Choroid plexus epithelial cell (primary cell): ENCODE results near the gene ERBIN.

Source experiments
- DNase-seq: peaks from one replicate; pipeline ENCODE4 v3.0.0-alpha.2; 2010; ENCODE audit warnings: low read depth
- H3K4me3 ChIP-seq: 2 replicates; pipeline ENCODE4 v1.5.1; 2011; ENCODE audit warnings: low read depth, mild to moderate bottlenecking, control low read depth, low read length, moderate library complexity
- TF ChIP-seq, protein P1 (sequence below): conservative IDR thresholded peaks from 2 replicates; pipeline ENCODE4 v1.5.1; 2011; ENCODE audit warnings: low read depth, mild to moderate bottlenecking, control low read depth, inconsistent platforms, low read length, moderate library complexity

Gene ERBIN

DNA sequence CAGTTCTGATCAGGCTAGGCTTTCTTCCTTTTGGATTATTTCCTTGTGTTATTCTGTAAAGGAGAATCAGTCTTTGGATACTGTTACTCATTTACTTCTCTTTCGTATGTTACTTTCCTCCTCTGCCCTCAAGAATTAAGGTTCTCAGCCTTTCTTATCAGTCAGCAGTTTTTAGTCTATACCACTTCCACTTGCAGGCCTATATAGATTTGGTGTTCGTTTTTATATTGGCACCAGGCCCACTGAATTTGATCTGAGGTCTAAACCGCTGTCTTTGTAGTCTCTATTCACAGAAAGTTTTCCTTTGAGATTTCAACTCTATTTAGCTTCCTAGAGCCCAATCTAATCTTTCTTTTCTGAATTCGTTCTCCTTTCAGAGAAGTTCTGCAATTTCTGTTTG, 62.8 kb downstream of the ERBIN start:
- DNase-seq: no peak
- TF ChIP-seq, protein P1, sequence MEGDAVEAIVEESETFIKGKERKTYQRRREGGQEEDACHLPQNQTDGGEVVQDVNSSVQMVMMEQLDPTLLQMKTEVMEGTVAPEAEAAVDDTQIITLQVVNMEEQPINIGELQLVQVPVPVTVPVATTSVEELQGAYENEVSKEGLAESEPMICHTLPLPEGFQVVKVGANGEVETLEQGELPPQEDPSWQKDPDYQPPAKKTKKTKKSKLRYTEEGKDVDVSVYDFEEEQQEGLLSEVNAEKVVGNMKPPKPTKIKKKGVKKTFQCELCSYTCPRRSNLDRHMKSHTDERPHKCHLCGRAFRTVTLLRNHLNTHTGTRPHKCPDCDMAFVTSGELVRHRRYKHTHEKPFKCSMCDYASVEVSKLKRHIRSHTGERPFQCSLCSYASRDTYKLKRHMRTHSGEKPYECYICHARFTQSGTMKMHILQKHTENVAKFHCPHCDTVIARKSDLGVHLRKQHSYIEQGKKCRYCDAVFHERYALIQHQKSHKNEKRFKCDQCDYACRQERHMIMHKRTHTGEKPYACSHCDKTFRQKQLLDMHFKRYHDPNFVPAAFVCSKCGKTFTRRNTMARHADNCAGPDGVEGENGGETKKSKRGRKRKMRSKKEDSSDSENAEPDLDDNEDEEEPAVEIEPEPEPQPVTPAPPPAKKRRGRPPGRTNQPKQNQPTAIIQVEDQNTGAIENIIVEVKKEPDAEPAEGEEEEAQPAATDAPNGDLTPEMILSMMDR: no peak
- no peak overlapping the region for H3K4me3 ChIP-seq

DNA sequence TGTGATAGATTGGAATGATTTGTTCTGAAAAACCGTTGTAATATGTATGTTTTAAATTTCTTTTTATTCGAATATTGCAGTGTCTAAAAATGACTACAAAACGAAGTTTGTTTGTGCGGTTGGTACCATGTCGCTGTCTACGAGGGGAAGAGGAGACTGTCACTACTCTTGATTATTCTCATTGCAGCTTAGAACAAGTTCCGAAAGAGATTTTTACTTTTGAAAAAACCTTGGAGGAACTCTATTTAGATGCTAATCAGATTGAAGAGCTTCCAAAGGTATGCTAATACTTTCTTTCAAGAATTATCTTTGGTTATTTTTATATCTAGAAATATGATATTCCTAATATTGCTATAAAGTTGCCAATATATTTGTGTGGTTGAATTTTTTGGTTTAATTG, 66.3 kb downstream of the ERBIN start:
- TF ChIP-seq, protein P1: no peak
- no peak overlapping the region for H3K4me3 ChIP-seq
- DNase-seq: no peak

DNA sequence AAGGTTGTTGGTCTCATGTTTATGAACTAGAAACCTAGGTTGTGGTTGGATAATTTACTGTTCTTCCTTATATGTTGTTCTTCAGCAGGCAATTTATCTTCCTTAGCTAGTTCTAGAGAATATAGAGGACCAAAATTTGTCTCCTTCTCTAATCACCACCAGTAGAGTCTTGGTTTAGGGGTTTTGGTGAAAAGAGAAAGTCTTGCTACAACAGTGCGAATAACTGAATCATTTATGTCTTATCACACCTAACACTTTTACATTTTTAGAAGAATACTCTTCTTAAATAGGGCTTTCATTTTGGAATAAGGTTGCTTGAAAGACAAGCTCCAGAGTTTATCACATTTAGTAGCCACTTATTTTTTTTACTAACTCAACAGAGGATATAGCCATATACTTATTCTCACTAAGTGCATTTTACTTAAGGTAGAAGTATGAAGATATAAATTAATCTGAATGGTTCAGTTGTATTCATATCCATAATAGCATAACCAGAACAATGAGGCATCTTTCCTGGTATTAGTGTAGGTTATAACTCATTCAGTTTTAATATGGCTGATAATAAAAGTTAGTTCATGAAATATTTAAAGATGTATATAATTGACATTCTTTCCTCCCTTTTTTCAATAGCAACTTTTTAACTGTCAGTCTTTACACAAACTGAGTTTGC, 67.9 kb downstream of the ERBIN start:
- DNase-seq: no peak
- TF ChIP-seq, protein P1: no peak
- H3K4me3 ChIP-seq: no peak overlapping the region

DNA sequence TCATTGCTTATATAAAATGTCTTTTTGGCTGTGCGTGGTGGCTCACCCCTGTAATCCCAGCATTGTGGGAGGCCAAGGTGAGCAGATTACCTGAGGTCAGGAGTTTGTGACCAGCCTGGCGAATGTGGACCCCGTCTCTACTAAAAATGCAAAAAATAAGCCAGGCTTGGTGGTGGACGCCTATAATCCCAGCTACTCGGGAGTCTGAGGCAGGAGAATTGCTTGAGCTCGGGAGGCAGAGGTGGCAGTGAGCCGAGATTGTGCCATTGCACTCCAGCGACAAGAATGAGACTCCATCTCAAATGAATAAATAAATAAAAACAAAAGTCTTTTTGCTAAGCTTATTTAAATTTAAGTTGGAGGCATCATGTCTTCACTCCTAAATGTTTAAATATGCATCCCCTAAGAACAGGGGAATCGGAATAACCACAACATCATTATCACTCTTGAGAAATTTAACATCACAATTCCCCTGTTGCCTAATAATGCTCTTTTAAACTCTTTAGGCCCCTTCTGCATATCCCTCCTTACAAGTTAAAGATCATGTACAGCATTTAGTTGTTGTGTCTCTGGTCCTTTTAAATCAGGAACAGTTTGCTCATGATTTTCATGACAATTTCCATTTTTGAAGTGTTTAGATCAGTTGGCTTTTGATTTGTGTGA, 72.8 kb downstream of the ERBIN start:
- H3K4me3 ChIP-seq: no peak overlapping the region
- DNase-seq: no peak
- TF ChIP-seq, protein P1: no peak

DNA sequence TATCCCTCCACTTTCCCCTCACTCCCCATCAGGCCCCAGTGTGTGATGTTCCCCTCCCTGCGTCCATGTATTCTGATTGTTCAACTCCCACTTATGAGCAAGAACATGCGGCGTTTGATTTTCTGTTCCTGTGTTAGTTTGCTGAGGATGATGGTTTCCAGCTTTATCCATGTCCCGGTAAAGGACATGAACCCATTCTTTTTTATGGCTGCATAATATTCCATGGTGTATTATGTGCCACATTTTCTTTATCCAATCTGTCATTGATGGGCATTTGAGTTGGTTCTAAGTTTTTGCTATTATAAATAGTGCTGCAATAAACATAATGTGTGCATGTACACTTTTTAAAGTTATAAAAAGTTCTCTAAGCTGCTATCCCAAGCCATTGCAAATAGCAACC, 75.6 kb downstream of the ERBIN start:
- TF ChIP-seq, protein P1: no peak
- no peak overlapping the region for H3K4me3 ChIP-seq
- DNase-seq: no peak

DNA sequence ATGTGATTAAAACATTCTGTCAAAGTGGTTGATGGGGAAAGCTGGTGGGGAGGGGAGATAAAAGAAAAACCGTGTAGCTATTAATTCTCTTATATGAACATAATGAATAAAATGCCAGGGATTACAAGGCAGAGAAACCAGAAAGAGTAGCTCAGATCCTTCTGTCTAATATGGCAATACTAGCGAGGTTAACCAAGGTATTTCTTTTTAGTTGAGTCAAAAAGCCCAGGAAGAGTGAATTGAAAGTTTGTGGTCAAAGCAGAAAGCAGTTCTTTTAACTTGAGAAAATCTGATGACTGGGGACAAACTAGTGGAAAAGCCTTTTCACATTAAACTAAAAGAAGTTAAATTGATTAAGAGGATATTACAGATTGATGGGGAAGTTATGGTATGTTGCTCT, 76.0 kb downstream of the ERBIN start:
- TF ChIP-seq, protein P1: no peak
- DNase-seq: no peak

DNA sequence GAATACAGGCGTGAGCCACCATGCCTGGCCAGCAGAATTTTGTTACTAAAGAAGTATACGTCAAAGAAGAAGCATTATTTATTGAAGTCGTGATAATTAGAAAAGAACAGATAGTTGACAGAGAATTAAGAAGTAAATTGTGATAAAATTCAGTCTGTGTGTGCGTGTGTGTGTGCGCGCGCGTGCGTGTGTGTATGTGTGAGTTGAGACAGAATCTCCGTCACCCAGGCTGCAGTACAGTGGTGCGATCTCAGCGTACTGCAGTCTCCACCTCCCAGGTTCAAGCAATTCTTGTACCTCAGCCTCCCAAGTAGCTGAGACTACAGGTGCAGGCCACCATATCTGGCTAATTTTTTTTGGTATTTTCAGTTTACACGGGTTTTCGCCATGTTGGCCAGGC, 77.8 kb downstream of the ERBIN start:
- no peak for DNase-seq
- TF ChIP-seq, protein P1: no peak
- no peak overlapping the region for H3K4me3 ChIP-seq

More for the DNA sequence above, 76.0 kb downstream of the ERBIN start:
- no peak overlapping the region for H3K4me3 ChIP-seq
